OCI-LY7 (cell line): ENCODE data around the gene BST1. TPM values are rescaled to one million over a fixed set of nuclear protein-coding genes. Genes with fewer than 3 reads are reported as not detected.

Experiments used
- Bru-seq: library from RNA; stranded (reverse); fragments of 400-500 nt; gene quantifications from one replicate; lab custom pipeline; 2021; lab: Mats Ljungman, UMichigan
- BruChase-seq, 2 experiments: library from RNA; stranded (reverse); fragments of 400-500 nt; gene quantifications; one replicate each; lab custom pipeline; 2021; lab: Mats Ljungman, UMichigan
- BruUV-seq: library from RNA; stranded (reverse); fragments of 400-500 nt; replicated peaks from 2 replicates; lab custom pipeline; 2021; lab: Mats Ljungman, UMichigan
- CTCF ChIA-PET: fragments of 300-600 bp; sonication (Branson Sonifier 250); formaldehyde crosslinking; loops from one replicate; lab custom pipeline; 2022; ENCODE audit warnings: antibody characterized with exemption; ENCODE audit not compliant: unreplicated experiment; lab: Charles Lee
- POLR2A ChIA-PET: fragments of 300-600 bp; sonication (Branson Sonifier 250); formaldehyde crosslinking; loops from one replicate; lab custom pipeline; 2022; ENCODE audit warnings: antibody characterized with exemption; lab: Charles Lee
- DNase-seq: peaks from one replicate; pipeline ENCODE4 v3.0.0-alpha.2; 2015; ENCODE audit warnings: low spot score
- H2AFZ ChIP-seq: fragments of 200-600 bp; sonication (generic), shearing (Covaris generic); 2 replicates; pipeline ENCODE4 v1.6.1; 2014; ENCODE audit warnings: mild to moderate bottlenecking, antibody characterized with exemption, low read length, moderate library complexity
- H3K27ac ChIP-seq: fragments of 200-600 bp; sonication (generic); 2 replicates; pipeline ENCODE4 v1.5.1; 2014; ENCODE audit warnings: mixed run types, low read depth, mild to moderate bottlenecking, moderate library complexity, low read length, inconsistent platforms; ENCODE audit not compliant: poor library complexity, severe bottlenecking
- H3K36me3 ChIP-seq: fragments of 200-600 bp; sonication (generic); 2 replicates; pipeline ENCODE4 v1.6.1; 2014; ENCODE audit warnings: mild to moderate bottlenecking, antibody characterized with exemption, low read length, moderate library complexity, mixed read lengths; ENCODE audit not compliant: insufficient read depth
- H3K4me1 ChIP-seq: fragments of 200-600 bp; sonication (generic); 2 replicates; pipeline ENCODE4 v1.5.1; 2014; ENCODE audit warnings: mild to moderate bottlenecking, low read length; ENCODE audit not compliant: insufficient read depth, poor library complexity, severe bottlenecking
- H3K4me2 ChIP-seq: fragments of 200-600 bp; sonication (generic); 2 replicates; pipeline ENCODE4 v1.6.1; 2014; ENCODE audit warnings: mild to moderate bottlenecking, low read length
- H3K4me3 ChIP-seq: fragments of 200-600 bp; sonication (generic); 2 replicates; pipeline ENCODE4 v1.5.1; 2014; ENCODE audit warnings: mild to moderate bottlenecking, low read depth, low read length; ENCODE audit not compliant: poor library complexity, severe bottlenecking
- H3K79me2 ChIP-seq: fragments of 200-600 bp; sonication (generic); 2 replicates; pipeline ENCODE4 v1.6.1; 2016; ENCODE audit warnings: low read depth, mild to moderate bottlenecking, low read length, moderate library complexity, mixed read lengths; ENCODE audit not compliant: insufficient read depth
- H3K9me2 ChIP-seq: fragments of 200-600 bp; sonication (generic); 2 replicates; pipeline ENCODE4 v1.6.1; 2016; ENCODE audit warnings: mild to moderate bottlenecking, low read length, mixed read lengths; ENCODE audit not compliant: insufficient read depth
- H3K9me3 ChIP-seq: fragments of 200-600 bp; sonication (generic); 2 replicates; pipeline ENCODE4 v1.6.1; 2014; ENCODE audit warnings: mild to moderate bottlenecking, mixed run types, low read length, mixed read lengths
- H4K20me1 ChIP-seq: fragments of 200-600 bp; sonication (generic); 2 replicates; pipeline ENCODE4 v1.6.1; 2014; ENCODE audit warnings: mild to moderate bottlenecking, antibody characterized with exemption, low read length, moderate library complexity, mixed read lengths; ENCODE audit not compliant: insufficient read depth
- EZH2phosphoT487 ChIP-seq: fragments of 200-600 bp; sonication (generic); IDR thresholded peaks from 2 replicates; pipeline ENCODE4 v1.6.1; 2018; ENCODE audit warnings: low read depth, borderline replicate concordance, mild to moderate bottlenecking, mixed run types, antibody characterized with exemption, low read length, moderate library complexity, mixed read lengths
- intact Hi-C: fragments of 100-400 bp; cut with micrococcal nuclease; formaldehyde crosslinking; loops from one replicate; pipeline ENCODE4 v1.10.0; 2022; ENCODE audit not compliant: unreplicated experiment
- long read RNA-seq: library from polyadenylated mRNA; stranded (forward); transcript quantifications from one replicate; pipeline ENCODE4 v2.0.0, GENCODE V29; 2022
- total RNA-seq, 2 experiments: library from RNA; depleted of rRNA in 1 of 2; stranded (reverse); fragments of >200 nt in 1 of 2; shearing (Covaris generic) in 1 of 2; gene quantifications; 2 replicates each; pipeline ENCODE4 v1.2.3, GENCODE V29; 2014 to 2022
- TF ChIP-seq, protein P1 (sequence below): fragments of 200-600 bp; sonication (generic); conservative IDR thresholded peaks from 2 replicates; pipeline ENCODE4 v1.5.1; 2014; ENCODE audit warnings: mild to moderate bottlenecking, antibody characterized with exemption, low read length, moderate library complexity, mixed read lengths

The BST1 gene
- total RNA-seq (2014; rRNA removed; shearing (Covaris generic)) (0.50 and 0.67 TPM in 2 replicates), total RNA-seq (2022) (0.21 TPM in 1 of 2 replicates, not detected in the other), Bru-seq, nascent RNA (percentile 20 among the genes with signal in this experiment), BruChase-seq, experiment 1, labeled RNA remaining after a 6-hour chase (percentile 31 among the genes with signal in this experiment), BruChase-seq, experiment 2, labeled RNA remaining after a 2-hour chase (percentile 26 among the genes with signal in this experiment)
- long read RNA-seq, partial matches to known transcripts, result 0 of 1 reads
- long read RNA-seq, other reads (novel, unspliced or antisense), result 1 of 1 reads

DNA sequence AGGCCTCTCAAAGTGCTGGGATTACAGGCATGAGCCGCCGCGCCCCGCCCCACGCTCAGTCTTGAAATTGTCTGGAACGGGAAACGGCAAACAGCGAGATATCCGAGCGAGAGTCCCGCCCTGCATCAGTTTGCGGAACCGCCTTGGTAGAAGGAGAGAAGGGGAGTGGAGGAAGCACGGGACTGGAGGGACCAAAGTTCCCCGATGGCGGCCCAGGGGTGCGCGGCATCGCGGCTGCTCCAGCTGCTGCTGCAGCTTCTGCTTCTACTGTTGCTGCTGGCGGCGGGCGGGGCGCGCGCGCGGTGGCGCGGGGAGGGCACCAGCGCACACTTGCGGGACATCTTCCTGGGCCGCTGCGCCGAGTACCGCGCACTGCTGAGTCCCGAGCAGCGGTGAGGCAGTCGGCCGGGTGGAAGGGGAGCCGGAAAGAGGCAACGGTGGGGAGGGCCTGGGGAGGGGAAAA, at the start of gene BST1:
TSS of gene BST1 (plus strand) at position 125 of the 463 bp plus-strand sequence. CDS start at position 205, 80 bp downstream.
- H2AFZ ChIP-seq, result no peak within 1 kb of the TSS
- CTCF ChIA-PET, result no interaction called here

GRCh38 chr4:15653420-15653819, 49.4 kb upstream of the BST1 start:
- H2AFZ ChIP-seq, result peak overlapping the region; percentile 70; the same call in 1 of the 2 replicates
- H3K36me3 ChIP-seq, result peaks cover 12% of the 10 kb centered on the region; the same call in 1 of the 2 replicates
- no peaks in the 10 kb centered on the region for H3K9me2 ChIP-seq
- ChIA-PET POLR2A (interaction anchor here (0.5 to 7.1 kb wide), 10 partner anchors 8 to 103 kb away, joined by 3 to 67 read pairs (median 4); partner anchors contain the start of gene FAM200B), CTCF (interaction anchor here (0.9 kb wide), 1 partner anchor 183 kb away, joined by 5 read pairs; the partner anchor contains the start of gene CC2D2A)
- BruUV-seq, result no TSS peak
- H3K4me3 ChIP-seq, result peak overlapping the region; percentile 92
- H3K9me3 ChIP-seq, result no peaks in the 10 kb centered on the region
- peak overlapping the region; percentile 68 for H3K27ac ChIP-seq
- peaks cover 62% of the 10 kb centered on the region for H3K79me2 ChIP-seq
- no peaks in the 10 kb centered on the region; the same call in 1 of the 2 replicates for H4K20me1 ChIP-seq
- H3K4me1 ChIP-seq, result peaks cover 53% of the 10 kb centered on the region
- H3K4me2 ChIP-seq, result peak overlapping the region; percentile 100
- DNase-seq, result no peak
- no peak for TF ChIP-seq EZH2phosphoT487
- TF ChIP-seq, protein P1, sequence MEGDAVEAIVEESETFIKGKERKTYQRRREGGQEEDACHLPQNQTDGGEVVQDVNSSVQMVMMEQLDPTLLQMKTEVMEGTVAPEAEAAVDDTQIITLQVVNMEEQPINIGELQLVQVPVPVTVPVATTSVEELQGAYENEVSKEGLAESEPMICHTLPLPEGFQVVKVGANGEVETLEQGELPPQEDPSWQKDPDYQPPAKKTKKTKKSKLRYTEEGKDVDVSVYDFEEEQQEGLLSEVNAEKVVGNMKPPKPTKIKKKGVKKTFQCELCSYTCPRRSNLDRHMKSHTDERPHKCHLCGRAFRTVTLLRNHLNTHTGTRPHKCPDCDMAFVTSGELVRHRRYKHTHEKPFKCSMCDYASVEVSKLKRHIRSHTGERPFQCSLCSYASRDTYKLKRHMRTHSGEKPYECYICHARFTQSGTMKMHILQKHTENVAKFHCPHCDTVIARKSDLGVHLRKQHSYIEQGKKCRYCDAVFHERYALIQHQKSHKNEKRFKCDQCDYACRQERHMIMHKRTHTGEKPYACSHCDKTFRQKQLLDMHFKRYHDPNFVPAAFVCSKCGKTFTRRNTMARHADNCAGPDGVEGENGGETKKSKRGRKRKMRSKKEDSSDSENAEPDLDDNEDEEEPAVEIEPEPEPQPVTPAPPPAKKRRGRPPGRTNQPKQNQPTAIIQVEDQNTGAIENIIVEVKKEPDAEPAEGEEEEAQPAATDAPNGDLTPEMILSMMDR, result no peak
- intact Hi-C loops, result loop anchor here (5.0 to 10.0 kb wide), 3 partner anchors 241 to 571 kb away; partner anchors contain the start of gene TAPT1

More for the DNA sequence above, at the start of gene BST1:
- POLR2A ChIA-PET, result no interaction called here
- Histone ChIP-seq H3K27ac (no peak within 1 kb of the TSS), H3K9me2 (no peaks in the 10 kb centered on the region), H3K79me2 (no peaks in the 10 kb centered on the region), H3K4me3 (no peak within 1 kb of the TSS), H3K9me3 (peaks cover 8% of the 10 kb centered on the region; the same call in 1 of the 2 replicates), H3K36me3 (no peaks in the 10 kb centered on the region), H4K20me1 (no peaks in the 10 kb centered on the region), H3K4me2 (no peak within 1 kb of the TSS), H3K4me1 (peaks cover 6% of the 10 kb centered on the region)
- BruUV-seq, result no TSS peak
- no peak for DNase-seq
- intact Hi-C loops, result no loop called here
- no peak for TF ChIP-seq EZH2phosphoT487
- TF ChIP-seq, protein P1, result no peak
